GM18873 (cell line): ENCODE results near the gene CASTOR1.
"Not testable (repeated sequence)": the region's sequence is repeated elsewhere in the genome, so short reads cannot be mapped to it uniquely, and the experiment has no call there.

ENCODE experiments used
- ATAC-seq: cut with Tn5 transposase; IDR thresholded peaks from one replicate; pipeline ENCODE4 v1.9.1; 2021; ENCODE audit warnings: mild to moderate bottlenecking, moderate library complexity, moderate number of reproducible peaks; ENCODE audit not compliant: unreplicated experiment, low FRiP score

CASTOR1 gene

DNA sequence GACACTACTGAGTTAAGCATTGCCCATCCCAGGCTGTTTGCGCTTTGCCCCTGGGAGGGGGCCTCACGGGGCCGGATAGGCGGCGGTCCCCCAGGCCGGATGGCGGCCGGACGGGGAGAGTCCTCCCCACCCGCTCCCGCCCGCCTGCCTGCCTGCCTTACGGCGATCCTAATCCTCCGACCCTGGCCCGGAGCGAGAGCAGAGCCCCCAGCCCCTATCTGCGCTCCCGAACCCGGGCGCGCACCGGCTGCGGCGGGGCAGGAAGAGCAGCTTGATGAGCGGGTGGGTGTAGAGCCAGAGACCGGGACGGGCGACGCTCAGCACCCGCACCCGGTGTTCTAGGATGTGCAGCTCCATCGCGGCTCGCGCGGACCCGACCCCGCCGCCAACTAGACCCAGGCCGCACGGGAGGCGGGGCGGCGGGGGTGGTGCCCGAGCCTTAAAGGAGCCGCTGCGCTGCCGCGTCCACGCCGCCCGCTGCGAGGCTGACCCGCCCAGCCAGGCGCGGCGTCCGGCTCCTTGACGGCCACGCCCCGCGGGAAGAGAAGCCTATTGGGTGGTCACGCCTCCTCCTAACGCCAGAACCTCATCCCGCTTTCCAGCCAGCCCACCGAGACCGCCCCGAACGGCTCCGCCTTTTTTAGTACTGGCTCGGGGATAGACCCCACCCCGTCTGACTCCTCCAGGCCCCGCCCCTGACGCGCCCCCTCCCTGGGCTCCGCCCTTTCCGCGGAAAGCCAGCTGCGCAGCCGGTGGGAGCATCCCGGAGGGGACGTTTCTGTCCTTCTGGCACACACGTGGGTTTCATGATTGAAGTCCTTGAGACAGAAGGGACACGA, at the start of gene CASTOR1:
Gene CASTOR1, minus strand, starts transcription at position 365 of the 839 bp plus-strand sequence. Its CDS starts 8 bp downstream, at position 357.
- peak; percentile 53 for ATAC-seq

DNA sequence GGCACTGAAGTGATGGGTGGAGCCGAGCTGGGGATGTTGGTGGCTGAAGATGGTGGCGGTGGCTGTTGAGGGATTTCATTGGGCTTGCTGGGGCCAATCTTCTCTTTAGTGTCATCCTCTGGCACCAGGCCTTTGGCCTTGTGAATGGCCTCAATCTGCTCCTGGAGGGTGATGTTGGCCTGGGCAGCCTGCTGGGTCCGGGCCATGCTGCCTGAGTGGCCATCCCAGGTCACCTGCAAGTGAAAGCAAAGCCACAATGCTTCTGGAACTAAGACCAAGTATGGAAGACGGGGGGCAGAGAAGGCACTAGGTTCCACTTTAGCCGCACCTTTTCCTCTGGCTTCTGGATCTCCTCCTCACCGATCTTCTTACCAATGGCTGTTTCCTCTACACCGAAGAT, 49.5 kb upstream of the CASTOR1 start:
- ATAC-seq = no peak

DNA sequence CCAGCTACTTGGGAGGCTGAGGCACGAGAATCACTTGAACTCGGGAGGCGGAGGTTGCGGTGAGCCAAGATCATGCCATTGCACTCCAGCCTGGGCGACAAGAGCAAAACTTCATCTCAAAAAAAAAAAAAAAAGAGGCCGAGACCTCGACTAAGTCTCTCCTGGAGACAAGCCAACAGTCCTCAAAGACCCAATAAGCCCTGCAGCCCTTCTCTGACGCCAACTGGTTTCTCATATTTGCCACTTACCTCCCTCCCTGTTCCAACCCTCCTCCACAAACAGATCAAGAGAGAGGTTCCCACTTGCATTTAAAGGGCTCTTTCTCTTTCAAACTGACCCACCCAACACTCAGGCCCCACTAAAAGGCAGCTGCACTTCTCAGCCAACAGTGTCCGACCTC, 49.0 kb upstream of the CASTOR1 start:
- ATAC-seq = not testable (repeated sequence)

DNA sequence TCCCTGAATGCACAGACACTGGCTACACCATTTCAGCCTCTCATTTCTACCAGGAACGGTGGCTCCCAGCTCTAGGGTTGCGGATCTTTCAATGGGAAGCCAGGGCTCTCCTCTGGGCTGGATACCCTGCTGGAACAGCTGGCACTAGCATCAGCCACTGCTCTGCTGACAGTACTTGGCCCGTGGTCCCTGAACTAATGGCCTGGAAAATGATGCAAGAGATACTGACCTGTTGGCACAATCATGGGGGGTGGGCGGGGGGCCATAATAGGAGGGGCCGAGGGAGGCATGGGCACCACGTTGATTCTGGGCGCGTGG, 48.1 kb upstream of the CASTOR1 start:
- no peak for ATAC-seq

DNA sequence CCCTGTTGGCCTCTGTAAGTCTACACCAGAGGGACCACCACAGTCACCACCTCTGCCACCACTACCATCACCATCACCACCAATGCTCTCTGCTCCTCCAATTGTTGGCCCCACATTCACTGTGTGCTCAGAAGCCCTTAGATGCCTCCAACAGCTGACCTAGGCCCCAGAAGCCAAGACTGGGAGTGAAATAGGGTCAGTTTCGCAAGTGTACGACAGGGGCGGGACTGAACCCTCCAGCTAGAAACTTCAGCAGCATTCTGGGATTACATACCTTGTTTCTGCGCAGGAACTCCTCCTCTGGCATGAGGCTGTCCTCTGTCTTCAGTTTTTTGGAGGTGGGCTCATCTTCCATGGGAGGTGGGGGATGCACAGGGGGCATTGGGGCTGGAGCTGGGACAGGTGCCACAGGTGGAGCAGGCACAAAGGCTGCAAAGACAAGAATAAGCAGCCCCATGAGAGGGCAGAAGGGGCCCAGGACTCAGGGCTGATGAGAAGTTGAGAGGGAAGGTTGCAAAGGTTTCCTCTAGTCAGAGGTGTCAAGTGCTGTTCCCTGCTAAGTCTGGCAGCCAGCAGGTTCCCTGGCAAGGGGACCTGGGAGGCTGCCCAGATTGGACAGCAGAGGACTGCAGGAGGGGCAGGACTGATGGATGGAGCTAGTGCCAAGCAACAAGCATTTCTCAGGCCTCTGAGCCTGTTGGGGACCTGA, 47.6 kb upstream of the CASTOR1 start:
- ATAC-seq = no peak

DNA sequence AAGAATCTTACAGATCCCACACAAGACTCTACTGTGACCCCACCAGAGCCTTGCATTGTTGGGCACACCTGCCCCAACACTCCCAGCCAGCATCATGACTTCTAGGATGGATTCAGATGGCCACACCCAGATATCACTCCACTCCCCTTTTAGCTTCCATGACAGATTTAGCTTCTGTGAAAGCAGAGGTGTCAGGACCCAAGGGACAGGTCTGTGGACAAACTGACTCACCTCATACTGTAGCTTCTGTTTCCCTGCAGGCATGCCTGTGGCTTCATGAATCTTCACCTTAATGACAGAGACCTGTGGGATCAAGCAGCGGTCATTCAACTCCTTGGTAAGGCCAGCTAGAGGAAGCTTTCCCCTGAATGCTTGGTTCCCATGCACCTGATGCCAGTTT, 45.9 kb upstream of the CASTOR1 start:
- no peak for ATAC-seq

DNA sequence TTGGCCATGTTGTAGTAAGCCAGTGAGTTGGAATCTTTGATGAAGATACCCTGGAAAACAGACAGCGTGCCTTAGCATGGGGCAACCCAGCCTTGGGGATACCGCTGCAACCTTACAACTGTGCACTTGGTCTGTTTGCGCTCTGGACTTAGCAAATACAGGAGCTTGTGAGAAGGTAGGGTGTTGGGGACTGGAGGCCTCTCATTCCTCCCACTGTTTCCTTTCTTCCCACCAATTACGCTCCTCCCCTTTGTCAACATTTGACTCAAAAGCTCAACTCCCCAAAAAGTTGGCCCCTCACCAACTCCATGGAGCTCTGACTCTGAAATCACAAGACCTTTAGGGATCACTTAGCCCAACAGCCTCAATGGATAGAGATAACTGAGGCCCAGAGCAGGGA, 45.3 kb upstream of the CASTOR1 start:
- ATAC-seq = no peak

DNA sequence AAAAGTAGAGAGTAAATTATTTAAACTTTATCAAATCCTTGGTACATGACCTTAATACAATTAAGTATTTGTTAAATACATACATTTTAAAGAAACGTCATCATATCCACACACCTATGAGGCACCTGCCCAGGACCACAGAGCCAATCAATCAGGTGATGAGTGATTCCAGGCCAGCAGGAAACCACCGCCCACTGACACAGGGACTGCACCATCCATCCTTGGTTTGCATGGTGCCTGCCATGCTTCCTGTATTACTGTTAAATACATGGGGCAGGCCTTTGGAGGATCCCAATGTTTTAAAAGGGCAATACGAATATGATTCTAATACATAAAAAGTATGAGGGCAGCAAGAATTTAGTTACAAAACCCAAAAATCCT, 44.4 kb upstream of the CASTOR1 start:
- no peak for ATAC-seq

DNA sequence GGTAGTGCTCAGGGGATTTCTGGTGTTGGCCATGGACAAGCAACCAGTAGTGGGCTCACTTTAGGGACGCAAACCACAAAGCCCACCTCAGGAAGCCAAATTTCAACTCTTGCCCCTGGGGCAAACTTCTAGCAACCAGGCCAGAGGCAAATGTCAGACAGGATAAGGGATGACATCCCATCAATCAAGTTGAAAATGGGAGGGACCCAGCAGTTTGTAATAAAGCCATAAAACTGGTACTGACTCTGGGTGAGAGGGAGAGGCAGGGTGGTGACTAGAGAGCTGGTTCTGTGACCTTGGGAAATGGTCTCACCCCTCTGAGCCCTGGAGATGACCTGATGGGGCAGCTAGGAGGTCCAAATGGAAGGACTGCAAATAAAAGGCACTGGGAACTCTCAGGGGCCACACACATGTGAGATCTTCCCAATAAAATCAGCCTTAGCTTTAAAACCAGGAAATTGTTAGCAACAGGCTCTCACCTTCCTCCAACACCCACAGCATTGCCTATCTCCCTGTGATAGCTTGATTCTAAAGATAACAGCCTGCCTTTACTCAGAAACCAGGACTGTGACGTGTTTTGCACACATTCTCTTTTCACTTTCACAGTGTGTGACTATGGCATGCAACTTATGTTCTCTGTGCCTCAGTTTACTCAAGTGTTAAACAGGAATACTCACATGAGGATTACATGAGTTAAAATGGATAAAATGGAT, 43.8 kb upstream of the CASTOR1 start:
- ATAC-seq = no peak

DNA sequence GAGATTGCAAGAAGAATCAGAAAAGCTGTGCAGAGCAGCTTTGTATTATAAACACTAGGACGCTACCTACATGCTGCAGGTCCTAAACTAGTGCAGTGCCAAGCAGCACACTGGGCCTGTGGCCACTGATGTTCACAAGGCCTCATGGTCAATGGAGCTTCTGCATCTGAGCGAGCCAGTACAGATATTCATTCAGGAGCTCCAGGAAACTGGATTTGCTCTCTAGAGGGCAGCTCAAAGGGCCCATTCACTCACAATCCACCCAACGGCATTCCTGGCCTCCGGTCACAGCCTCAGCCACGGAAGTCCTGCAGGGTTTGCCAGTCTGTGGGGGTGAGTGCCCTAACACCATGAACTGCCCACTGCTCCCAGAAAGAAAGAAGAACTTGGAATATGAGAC, 43.2 kb upstream of the CASTOR1 start:
- ATAC-seq = no peak

DNA sequence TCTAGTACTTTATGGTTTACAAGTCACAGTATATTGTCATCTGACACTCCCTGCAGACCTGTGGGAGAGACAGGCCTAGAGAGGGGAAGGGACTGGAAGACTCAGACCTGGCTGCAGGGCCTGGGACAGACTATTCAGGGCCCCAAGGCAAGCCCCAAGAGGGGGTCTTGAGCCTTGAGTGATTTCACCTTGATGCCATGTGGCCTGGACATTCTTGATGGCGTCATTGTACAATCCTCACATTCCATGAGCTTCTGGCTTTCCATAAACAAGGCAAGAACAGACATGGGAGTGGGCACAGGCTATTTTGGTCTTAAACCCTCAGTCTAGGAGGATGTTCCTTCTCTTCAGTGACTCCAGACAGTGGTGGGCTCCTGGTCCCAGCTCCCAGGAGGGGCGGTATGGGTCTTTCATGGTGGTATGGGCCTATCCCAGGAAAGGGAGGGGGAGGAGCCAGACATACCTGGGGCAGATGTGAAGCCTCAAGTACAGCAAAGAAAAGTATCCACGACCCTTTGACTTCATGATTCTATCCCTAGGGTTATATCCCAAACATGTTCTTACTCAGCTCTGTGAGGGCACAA, 39.3 kb upstream of the CASTOR1 start:
- ATAC-seq = no peak

DNA sequence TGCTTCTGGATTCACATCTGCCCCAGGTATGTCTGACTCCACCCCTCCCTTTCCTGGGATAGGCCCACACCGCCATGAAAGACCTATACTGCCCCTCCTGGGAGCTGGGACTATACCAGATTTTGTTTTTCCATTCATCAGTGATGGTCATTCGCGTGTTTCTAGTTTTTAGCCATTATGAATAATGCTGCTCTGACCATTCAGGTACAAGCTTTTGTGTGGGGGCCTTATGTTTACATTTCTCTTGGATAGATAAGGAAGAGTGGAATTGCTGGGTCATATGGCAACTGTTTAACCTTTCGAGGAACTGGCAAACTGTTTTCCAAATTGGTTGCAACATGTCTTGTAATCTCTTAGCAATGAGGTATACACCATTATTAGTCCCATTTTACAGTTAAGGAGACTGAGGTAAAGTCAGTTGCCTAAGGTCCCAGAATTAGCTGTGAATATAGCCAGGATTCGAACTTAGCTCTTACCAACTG, 38.6 kb upstream of the CASTOR1 start:
- ATAC-seq = no peak

DNA sequence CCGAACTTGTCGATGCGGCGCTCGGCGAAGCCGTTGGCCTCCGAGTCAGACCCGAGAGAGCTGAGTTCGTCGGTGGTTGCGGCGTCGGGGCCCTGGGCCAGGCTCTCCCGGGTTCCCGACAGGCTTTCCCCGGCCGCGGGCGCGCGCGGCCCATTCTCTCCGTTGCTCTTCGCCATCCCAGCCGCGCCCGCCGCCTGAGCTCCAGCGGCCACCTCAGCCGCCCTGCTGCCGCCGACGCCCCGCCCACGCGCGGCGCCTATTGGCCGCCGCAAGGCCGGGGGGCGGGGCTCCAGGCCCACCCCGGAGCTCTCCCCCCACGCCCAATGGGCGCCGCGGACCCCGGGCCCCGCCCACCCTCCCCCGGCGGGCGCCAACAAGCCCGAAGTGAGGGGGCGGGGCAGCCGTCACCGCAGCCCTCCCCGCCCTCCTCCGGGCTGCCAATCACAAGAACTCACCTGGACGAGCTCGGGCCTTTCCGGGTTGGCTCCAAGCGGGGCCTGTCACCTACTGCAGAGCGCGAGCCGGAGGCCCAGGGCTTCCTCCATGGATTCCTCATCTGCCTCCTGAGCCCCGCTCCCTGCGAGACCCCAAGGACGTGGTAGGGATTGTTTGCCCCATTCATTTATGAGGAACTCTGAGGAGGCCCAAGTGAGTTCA, 37.5 kb upstream of the CASTOR1 start, which contains the start of gene TBC1D10A:
Gene TBC1D10A, minus strand, starts transcription at position 236 of the 657 bp plus-strand sequence. Its CDS starts 60 bp downstream, at position 176.
- ATAC-seq = peak; percentile 84

DNA sequence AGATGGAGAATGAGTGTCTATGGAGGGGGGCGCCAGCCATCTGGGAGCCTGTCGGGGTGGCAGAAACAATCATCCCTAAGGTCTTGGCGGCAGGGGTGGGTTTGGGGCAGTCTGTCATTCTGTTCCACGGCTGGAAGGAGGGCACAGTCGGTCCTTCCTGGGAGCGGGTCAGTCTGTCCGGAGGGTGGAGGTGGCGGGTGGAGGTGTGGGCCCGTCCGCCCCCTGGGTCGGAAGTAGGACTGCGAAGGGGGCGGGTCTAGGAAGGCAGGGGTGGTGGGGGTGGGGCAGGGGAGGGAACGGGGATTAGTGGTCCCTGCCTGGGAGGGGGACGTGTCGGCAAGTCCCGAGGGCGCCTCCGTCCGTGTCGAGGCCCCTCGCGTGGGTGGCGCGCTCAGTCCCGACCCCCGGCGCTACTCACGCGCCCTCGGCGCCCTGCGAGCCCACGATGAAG, 37.0 kb upstream of the CASTOR1 start:
- peak; percentile 5 for ATAC-seq

DNA sequence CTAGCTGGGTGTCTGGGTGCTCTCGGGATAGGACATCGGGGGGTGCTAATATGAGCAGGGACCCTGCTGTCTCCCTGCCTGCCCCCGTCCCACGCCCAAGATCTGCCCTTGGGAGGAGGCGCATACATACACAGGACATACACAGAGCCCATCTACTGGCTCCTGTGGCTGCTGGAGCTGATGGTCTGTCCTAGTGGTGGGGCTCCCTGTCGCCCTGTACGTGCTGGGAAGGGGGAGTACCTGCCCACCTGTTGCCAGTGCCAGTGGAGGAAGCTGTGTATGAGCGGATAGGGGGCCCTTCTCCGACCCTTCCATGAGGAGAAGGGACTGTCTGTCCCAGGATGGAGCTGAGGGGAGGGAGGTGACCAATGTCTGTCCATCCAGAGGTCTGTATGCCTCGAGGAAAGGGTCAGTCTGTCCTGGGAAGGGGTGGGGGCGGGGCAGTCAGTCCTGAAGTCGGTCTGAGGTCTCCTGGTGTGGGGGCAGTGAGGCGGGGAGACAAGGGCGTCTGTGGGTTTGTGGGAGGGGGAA, 36.5 kb upstream of the CASTOR1 start:
- no peak for ATAC-seq

DNA sequence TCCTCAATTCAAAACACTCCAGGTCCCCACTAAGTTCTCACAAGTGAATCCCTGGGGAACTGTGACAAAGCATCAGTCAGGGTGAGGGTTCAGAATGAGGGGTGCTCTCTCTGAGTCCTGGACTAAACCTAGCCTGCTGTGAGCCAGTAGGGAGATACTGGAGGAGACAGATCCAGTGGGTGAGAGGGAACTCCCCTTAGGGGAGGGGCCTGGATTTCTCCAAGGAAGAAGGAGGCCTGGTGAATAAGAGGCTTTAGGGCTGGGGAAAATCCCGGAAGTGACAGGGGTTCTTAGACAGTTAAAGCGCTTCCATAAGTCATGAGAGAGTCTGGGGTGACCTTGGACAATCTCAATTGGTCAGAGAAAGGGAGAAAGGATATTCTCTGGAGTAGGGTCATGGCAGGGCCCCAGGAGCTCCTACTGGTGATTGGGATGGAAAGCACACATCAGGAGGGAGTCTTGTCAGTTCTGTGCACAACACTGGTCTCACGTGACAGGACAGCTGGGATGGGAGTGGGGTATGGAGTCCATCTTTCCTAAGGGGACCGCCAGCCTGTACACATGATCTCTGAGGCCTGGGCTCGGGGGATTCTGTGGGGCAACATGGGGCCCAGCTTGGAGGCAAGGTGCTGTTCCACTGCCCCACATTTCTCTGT, 35.9 kb upstream of the CASTOR1 start:
- ATAC-seq = no peak

DNA sequence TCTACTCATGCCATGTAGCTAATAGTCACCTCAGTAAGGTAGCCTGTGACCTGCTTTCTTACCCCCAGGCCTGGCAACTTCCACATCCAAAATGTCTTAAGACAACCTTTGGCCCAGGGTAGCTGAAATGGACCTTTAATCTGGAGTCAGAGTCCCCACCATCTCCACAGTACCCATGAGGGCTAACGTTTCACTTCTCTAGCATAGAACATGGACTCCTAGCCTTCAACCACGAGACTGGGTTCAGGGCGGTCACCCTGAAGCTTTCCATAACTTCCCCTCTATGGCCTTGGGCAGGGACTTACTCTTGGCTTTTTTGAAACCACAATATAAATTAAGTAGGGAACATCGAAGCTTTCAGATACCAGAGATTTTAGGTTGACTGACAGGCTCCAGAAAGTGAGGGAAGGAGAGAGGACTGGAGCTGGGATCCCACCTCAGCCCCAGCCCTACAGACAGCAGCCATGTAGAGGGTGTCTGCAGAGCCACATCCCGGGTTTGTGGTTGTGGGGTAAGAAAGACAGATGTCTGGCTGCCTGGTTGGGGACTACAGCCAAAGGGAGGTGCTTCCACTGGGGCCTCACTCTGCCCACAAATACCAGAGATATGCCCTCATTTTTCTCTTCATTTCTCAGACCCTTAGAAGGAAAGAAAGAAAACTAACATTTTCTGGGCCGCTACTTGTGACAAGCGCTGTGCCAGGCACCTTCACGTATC, 34.9 kb upstream of the CASTOR1 start:
- no peak for ATAC-seq

DNA sequence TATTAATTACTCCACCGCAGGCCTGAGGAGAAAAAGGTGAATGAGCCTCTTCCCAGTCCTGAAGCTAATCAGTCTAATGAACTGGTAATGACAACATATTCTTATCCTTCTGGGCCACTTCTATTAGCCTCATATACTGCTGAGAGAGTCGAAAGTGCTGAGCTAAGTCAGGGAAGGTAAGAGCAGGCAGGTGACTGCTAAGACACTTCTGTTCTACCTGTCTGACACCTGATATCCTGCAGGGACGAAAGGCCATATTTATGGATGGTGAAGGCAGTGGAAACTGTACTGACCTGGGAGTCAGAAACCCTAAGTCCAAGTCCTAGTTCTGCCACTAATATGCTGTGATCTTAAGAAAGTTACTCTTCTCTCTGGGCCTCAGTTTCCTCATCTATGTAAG, 33.9 kb upstream of the CASTOR1 start:
- no peak for ATAC-seq

DNA sequence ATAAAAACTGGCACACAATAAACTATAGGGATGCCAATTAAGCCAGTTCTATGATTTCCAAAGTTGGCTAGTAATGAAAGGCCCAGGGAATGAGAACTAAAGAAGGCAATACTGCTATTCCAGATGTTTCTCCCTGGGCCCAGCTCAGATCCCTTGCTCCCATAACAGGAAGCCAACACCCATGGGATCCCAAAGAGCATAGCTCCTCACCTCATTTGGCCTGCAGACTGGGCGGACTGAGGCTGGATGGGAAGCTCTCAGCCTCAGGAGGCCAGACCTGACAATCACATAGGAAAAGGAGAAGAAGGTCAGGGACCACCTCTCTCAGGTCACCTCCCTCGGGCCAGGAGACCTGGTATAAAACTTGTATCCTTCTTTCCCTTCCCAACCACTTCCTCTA, 32.2 kb upstream of the CASTOR1 start:
- no peak for ATAC-seq
